ENCODE measurements around the gene C11orf58. TPM values are rescaled to one million over a fixed set of nuclear protein-coding genes. Genes with fewer than 3 reads are reported as not detected.
A peak's percentile ranks its signal among the peaks of the same experiment; 100 is the strongest.

The C11orf58 gene
- 128 and 156 TPM in 2 replicates for total RNA-seq (2014; rRNA removed; shearing (Covaris generic))
- 89.3 and 92.9 TPM in 2 replicates for polyA plus RNA-seq (2015; cell fraction: cytosol; rRNA removed)
- polyA plus RNA-seq (2015; cell fraction: nucleus; rRNA removed) = 73.3 and 75.0 TPM in 2 replicates

DNA sequence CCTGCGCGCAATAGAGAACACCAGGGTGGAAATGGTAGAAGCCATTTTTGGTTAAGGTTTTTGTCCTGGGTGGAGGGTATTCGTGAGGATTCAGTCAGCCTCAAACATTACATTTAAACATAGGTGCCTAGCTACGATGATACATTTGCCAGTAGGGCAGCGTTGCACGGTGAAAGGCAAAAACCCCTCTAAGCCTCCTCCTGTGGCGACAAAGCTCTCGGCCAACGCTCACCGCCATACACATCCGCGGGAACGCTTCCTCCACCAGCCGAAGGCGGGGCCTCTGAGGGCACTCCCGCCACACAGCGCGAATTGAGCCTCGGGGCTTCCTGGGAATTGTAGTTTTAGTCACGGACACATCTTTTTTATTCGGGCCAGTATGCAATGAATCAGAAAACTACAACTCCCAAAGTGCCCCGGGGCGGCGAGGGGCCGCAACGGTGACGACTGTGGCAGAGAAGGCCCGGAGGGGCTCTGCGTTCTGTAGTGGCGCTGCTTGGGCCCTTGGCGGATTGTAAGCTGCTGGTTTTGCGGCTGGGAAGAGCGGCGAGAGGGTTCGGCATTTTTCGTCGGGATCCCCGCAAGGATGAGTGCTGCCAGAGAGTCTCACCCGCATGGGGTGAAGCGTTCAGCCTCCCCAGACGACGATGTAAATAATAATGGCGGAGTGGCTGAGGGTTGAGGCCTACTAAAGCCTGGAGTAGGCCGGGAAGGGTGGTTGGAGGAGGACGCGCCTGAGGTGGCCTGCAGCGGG is at the start of gene C11orf58:
C11orf58 (plus strand) TSS at position 455 of the 754 bp plus-strand sequence; CDS start at position 587, 132 bp downstream.
- DNase-seq (ENCODE audit: low read depth) = peak; percentile 97

DNA sequence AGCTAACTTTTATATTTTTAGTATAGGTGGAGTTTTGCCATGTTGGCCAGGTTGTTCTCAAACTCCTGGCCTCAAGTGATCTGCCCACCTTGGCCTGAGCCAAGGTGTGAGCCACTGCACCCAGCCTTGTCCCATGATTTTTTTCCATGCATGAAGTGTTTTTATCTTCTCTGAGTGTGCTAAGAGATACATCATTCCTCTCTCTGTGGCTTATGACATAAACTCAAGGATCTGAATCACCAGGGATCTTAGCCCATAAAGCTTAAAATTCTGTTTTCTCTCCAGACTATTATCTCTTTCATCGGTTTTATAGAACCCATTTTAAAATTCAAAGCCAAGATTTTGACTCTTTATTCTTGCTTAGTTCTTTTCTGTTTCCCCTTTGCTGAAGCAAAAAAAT is 48.4 kb upstream of the C11orf58 start:
- DNase-seq (ENCODE audit: low read depth) = no peak

DNA sequence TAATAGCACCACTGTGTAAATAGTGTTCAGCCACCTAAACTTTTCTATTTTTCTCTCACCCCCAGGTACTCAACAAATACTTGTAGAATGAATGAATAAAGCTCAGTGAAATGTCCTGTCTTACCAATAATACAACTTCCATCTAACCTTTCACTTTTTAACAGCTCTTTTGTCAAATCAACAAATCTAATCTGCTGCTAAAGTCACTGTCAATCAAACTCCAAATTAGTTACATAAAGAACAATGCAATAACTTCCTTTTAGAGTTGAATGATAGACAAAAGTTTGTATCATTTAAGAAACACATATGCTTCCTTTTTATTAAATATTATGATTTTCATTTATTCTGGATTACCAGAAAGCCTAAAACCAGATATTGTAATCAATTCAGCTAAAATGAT is 34.7 kb upstream of the C11orf58 start:
- DNase-seq (ENCODE audit: low read depth) = no peak

DNA sequence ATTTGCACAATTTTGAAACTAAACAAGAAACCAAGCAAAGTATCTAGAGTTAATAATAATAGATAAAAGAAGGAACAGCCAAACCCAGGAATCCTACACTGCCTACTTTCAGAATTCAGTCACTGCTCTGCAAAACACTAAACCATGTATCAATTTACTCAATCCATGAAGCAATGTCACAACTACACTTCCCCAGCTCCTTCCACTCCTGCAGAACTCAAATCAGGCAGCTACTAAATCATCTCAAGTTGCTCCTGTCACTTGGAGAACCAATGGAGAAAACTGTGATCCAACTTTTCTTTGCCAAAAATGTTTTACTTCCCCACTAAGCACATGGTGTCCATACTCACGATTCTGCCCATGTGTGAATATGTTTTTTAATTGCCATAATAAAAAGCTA is 24.9 kb upstream of the C11orf58 start:
- no peak for DNase-seq (ENCODE audit: low read depth)

DNA sequence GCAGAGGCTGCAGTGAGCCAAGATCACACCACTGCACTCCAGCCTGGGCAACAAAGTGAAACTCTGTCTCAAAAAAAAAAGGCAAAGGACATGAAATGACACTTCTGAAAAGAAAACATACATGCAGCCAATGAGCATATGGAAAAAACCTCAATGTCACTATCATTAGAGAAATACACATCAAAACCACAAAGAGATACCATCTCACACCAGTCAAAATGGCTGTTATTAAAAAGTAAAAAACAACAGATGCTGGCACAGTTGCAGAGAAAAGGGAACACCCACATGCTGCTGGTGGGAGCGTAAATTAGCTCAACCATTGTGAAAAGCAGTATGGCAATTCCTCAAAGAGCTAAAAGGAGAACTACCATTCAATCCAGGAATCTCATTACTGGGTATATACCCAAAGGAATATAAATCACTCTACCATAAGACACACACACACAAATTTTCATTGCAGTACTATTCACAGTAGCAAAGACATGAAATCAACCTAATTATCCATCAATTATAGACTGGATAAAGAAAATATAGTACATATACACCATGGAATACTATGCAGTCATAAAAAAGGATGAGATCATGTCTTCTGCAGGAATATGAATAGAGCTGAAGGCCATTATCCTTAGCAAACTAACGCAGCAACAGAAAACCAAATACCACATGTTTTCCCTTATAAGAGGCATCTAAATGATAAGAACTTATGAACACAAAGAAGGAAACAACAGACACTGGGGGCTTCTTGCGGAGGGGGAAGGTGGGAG is 15.7 kb upstream of the C11orf58 start:
- DNase-seq (ENCODE audit: low read depth) = no peak

DNA sequence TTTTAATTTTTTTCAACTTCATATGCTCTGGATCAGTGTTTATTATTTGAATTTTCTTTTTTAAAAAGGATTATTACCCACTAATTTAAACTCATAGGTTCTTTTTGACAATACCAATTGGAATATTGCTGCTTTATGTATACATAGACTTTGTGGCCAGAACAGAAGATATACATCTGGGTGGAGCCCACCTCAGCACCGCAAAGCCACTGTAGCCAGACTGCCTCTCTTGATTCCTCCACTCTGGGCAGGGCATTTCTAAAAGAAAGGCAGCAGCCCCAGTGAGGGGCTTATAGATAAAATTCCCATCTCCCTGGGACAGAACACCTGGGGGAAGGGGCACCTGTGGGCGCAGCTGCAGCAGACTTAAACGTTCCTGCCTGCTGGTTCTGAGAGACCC is 10.6 kb upstream of the C11orf58 start:
- no peak for DNase-seq (ENCODE audit: low read depth)

DNA sequence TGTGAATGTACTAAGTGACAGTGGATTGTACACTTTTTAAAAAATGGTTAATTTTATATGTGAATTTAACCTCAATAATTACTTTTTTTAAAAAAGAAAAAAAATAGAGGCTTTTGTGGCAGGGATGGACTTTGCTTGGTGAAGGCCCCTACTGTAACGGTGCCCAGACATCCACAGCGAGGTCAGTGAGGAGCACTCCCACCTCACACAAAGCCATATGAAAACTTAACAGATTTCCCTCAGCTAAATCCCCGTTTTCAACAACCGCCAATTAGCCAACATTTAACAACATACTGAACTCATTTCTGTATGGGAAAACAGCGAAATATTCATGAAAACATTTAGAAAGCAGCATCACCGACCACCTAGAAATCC is 642 bp upstream of the C11orf58 start:
- DNase-seq (ENCODE audit: low read depth) = no peak

DNA sequence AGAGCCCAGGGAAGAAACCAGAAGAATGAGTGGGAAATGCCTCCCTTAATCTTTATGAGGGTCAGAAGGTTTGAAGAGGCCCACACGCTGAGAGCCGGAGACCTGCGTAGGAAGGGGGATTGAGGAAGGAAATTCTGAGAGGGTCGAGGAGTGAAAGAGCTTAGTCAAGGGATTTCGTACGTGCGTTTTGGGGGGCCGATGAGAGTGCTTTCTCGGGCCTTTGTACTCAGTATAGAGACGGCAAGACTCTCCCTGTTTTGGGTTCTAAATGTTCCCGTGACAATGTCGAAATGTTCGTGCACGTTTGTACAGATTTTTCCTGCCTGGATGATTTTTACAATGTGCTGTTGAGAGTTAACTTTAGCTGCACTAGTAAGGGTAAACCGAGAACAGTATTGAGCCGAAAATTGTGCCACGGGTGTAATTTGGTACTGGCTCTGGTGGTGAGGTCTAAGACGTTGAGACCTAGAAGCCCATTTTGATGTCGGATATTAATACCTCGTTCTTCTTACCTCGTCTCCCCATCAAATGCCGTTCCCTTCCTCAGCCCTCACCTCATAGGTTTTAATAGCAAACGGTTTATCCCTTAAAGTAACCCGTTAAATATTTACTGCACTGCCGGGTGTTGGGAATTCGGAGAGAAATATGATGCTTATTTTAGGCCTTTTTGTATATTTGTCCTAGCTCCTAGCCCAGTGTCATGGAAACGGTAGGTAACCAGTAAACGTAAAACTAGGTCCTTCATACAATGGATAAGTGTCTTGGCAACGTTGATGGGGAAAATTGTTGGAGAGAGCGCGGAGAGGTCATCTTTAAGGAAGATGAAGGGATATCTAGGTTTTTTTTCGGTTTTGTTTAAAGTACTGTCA is 734 bp downstream of the C11orf58 start:
- DNase-seq (ENCODE audit: low read depth) = no peak

DNA sequence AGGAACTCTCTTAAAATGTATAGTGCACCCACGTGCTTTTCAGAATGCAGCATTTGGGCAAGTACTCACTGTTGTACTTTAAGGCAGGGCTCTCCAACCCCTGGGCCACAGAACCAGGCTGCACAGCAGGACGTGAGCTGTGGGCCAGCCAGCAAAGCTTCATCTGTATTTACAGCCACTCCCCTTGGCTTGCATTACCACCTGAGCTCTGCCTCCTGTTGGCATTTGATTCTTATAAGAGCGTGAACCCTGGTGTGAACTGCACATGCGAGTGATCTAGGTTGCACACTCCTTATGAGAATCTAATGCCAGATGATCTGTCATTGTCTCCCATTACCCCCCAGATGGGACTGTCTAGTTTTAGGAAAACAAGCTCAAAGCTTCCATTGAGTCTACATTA is 3.0 kb downstream of the C11orf58 start:
- DNase-seq (ENCODE audit: low read depth) = no peak

DNA sequence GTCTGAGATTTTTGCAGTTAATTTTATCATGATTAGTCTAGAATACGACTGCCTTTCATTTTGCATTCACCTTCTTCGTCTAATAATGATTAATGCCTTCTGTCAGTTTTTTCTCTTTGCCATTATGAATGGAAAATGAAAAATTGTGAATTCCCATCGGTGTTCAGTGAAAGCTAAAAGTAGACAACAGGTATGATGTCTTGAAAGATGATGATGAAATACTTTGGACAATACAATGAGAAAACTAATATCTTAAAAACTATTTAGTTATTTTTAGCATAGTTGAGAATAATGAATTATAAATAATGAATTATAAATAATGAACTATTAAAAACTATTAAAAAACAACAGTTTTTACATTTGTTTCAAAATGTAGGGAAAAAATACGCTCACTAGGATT is 5.0 kb downstream of the C11orf58 start:
- DNase-seq (ENCODE audit: low read depth) = no peak

DNA sequence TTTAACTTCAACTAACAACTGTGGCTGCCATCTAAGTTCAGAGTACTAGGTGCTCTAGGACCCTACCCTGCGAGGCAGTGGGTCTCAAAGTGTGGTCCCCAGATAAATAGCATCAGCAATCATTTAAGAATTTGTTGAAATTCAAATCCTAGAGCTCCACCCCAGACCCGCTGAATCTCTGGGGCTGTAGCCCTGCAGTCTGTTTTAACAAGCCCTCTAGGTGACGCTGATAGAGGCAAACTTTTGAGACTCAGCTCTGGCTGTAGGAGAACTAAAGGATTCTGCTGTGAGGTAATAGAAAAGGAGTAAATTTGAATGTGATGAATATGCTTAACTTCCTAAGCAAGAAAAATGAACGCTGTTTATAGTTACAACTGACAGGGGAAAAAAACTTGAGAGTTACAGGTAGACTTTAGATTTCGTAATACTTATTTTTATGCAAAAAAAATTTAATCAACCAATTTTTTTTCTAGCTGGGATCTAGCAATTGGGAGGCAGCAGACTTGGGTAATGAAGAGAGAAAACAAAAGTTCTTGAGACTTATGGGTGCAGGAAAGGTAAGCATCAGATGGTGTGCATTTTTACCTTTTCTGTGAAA is 5.8 kb downstream of the C11orf58 start:
- DNase-seq (ENCODE audit: low read depth) = no peak

DNA sequence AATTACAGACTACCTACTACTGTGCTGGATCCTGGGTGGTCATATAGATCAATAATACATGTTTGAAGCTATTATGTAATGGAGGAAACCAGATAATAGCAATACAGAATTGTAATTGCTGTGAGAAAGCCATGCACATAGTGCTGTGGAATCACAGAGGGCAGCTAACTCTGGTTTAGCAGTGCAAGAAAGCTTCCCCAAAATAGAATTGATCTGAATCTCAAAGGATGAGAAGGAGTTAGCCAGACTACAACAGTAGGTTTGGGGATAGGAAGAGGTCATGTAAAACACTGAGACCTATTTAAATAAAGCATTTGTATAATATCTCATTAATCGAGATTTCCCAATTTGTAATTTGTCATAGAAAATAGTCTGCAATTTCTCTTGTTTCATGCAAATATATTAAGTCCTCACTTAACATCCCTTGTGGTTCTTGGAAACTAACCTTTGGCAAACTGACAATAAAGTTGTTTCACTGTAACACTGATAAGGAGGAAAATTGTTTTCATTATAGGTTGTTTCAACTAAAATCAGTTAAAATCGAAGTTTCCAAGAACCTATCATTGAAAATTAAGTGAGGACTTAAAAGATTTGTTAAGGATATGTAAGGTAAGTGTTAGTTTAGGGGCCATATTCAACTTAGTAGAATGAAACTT is 7.6 kb downstream of the C11orf58 start:
- DNase-seq (ENCODE audit: low read depth) = no peak

DNA sequence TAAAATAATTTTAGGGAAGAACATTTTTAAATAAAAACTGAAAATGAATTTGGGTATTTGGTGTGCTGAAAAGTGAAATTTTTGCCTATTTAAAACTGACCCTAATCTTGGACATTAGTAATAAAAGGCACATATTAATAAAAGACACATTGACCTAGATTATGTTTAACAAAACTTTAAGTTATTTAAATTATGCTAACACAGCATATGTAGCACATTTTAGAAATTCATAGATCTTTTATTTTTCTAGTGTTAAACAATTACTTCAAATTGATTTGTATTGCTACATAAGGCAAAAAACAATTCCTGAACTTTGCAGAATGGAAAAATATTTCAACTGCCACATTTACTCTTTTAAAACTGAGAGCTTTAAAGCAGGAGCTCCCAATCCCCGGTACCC is 10.6 kb downstream of the C11orf58 start:
- no peak for DNase-seq (ENCODE audit: low read depth)

DNA sequence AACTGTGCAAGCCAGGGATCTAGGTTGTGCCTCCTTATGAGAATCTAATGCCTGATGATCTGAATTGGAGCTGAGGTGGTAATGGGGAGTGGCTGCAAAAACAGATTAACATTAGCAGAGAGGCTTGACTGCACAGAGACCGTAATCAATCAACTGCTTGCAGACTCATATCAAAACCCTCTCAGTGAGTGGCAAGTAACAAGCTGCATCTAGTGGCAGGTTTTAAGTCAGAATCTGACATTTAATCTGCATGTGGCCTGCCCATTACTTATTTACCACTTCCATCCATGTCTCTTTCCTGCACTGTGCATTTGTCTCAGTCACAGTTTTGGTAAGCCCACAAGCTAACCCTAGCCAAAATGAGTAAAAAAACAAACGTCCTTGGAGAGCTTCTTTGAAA is 11.2 kb downstream of the C11orf58 start:
- DNase-seq (ENCODE audit: low read depth) = no peak

DNA sequence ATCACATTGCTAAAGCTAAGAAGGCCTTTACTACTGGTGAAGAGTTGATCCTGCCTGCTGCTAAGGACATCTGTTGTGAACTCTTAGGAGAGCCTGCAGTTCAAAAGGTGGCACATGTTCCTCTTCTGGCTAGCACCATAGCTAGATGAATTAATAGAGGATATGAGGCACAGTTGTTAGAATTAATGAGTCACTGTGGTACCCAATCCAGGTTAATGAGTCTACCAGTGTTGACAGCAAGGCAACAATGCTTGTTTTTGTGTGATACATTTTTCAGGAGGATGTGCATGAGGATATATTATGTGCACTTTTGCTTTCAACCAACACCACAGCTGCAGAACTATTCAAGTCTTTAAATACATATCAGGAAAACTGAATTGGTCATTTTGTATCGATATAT is 12.0 kb downstream of the C11orf58 start:
- DNase-seq (ENCODE audit: low read depth) = peak; percentile 34

DNA sequence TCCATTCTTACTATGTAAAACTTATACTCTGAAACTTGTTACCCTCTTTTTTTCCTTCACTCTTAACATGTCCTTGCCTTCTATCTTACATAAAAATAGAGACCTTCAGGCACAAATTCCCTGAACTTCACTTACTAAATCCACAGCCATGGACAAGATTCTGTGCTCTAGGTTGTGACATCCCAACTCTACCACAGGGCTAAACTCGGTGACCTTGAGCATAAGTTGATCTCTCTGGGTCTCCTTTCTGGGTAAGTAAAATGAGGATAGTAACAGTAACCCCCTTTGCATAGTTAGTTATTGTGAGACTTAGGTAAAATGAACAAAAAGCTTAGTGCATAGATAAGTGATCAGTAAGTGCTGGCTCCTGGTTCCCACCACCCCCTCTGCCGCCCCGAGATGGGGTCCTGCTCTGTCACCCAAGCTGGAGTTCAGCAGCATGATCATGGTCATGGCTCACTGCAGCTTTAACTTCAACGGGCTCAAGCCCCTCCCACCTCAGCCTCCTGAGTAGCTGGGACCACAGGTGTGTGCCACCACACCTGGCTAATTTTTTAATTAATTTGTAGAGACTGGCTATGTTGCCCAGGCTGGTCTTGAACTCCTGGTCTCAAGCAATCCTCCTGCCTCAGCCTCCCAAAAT is 20.1 kb downstream of the C11orf58 start:
- no peak for DNase-seq (ENCODE audit: low read depth)

DNA sequence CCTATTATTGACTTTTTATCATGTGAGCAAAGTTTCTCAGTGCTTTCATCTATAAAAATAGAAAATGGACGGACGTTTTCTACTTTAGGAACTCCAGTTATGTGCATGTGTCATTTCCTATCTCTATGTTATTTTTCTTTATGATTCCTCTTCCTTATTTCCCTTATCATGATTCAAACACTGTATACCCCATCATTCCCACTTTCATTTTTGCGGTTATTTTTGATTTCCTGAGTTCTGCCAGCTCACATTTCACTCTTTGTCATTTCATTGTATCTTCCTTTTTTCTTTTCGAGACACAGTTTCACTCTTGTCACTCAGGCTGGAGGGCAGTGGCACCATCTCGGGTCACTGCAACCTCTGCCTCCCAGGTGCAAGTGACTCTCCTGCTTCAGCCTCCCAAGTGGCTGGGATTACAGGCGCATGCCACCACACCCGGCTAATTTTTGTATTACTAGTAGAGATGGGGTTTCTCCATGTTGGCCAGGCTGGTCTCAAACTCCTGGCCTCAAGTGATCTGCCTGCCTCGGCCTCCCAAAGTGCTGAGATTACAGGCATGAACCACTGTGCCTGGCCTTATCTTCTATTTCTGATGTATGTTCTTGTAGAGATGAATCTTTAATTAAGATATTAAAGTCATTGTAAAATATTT is 21.5 kb downstream of the C11orf58 start:
- DNase-seq (ENCODE audit: low read depth) = peak; percentile 84

DNA sequence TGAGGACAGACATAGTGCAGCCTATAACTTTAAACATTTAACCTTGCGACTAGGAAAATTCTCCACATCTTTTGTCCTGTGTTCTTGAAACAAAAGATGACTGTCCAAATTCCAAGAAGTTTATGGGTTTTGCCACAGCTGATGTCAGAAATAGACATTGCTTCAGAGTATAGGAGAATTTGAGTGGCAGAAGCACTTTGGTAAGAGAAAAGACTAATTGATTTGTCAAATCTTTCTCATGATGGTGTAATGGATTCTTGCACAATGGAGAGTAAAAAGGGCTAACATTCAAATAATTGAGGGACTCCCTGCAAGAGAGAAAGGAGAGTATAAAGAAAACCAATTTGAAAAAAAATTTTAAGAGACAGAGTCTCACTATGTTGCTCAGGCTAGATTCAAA is 25.3 kb downstream of the C11orf58 start:
- DNase-seq (ENCODE audit: low read depth) = no peak

DNA sequence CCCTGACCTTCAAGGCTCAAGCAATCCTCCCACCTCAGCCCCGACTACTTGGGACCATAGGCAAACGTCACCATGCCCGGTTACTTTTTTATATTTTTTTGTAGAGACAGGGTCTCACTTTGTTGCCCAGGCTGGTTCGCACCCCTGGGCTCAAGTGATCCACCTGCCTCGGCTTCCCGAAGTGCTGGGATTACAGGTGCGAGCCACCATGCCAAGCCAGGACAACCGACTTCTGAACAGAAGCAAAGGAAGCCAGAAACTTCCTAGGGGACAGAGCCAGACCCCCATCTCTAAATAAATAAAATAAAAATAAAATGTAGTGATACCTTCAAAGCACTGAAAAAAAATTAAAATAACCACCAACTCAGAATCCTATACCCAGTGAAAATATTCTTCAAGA is 26.4 kb downstream of the C11orf58 start:
- no peak for DNase-seq (ENCODE audit: low read depth)

DNA sequence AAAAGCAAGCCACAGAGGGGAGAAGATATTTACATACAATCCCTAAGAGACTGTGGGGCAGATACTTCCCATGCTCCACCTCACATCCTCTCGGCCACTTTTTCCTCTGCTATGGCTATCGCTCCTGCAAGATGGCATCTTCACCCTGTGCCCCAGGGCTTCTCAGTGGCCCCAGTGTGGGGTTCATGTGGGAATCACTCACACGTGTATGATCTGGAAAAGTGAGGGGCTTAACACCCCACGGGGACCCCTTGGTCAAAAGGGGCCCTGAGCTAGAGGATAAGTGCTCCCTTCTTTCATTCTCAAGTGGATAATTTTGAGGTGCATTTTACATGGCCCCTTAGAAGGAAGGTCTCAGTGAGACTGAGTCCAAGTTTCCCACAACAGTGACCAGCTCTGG is 28.7 kb downstream of the C11orf58 start:
- no peak for DNase-seq (ENCODE audit: low read depth)

Data from HT1080 (cell line).